T follicular helper cell (primary cell): ENCODE data around the gene HOXC13.

Experiments used
- DNase-seq: peaks from one replicate; pipeline ENCODE4 v3.0.0-alpha.2; 2020; ENCODE audit warnings: low read depth

The HOXC13 gene

GRCh38 chr12:53982648-53983567, 44.3 kb downstream of the HOXC13 start:
- no peak for DNase-seq

- DNase-seq = no peak
Observed at GRCh38 chr12:53983568-53983949, 44.9 kb downstream of the HOXC13 start.

GRCh38 chr12:53983950-53984572, 45.4 kb downstream of the HOXC13 start:
- DNase-seq = no peak

- peak; percentile 51 for DNase-seq
Observed at GRCh38 chr12:53984901-53985691, 46.5 kb downstream of the HOXC13 start, which contains the start of gene HOXC10. Gene HOXC10 (plus strand): TSS chr12:53985146. CDS start chr12:53985260, 114 bp downstream.

- DNase-seq = no peak
Observed at GRCh38 chr12:53985692-53985993, 47.0 kb downstream of the HOXC13 start.

- DNase-seq = no peak
Observed at GRCh38 chr12:53985994-53986685, 47.5 kb downstream of the HOXC13 start.

- no peak for DNase-seq
Observed at GRCh38 chr12:53986686-53987483, 48.3 kb downstream of the HOXC13 start.

GRCh38 chr12:53987787-53988230, 49.2 kb downstream of the HOXC13 start:
- DNase-seq = no peak

GRCh38 chr12:53988541-53989226, 50.1 kb downstream of the HOXC13 start:
- DNase-seq = no peak

GRCh38 chr12:53989227-53990113, 50.8 kb downstream of the HOXC13 start:
- no peak for DNase-seq

GRCh38 chr12:53990311-53991076, 51.9 kb downstream of the HOXC13 start:
- no peak for DNase-seq

GRCh38 chr12:53991077-53991460, 52.4 kb downstream of the HOXC13 start:
- DNase-seq = no peak

GRCh38 chr12:53992377-53992889, 53.8 kb downstream of the HOXC13 start:
- no peak for DNase-seq

GRCh38 chr12:53993162-53994008, 54.8 kb downstream of the HOXC13 start:
- no peak for DNase-seq

- DNase-seq = no peak
Observed at GRCh38 chr12:53994009-53994263, 55.3 kb downstream of the HOXC13 start.

GRCh38 chr12:53994264-53995001, 55.8 kb downstream of the HOXC13 start:
- no peak for DNase-seq

- DNase-seq = no peak
Observed at GRCh38 chr12:53995002-53995377, 56.4 kb downstream of the HOXC13 start.
